GM21390 (cell line): ENCODE results near the gene GRPEL1.

Experiments
- ATAC-seq: cut with Tn5 transposase; IDR thresholded peaks from one replicate; pipeline ENCODE4 v1.9.1; 2021; ENCODE audit not compliant: unreplicated experiment

The GRPEL1 gene

GRCh38 chr4:7045961-7046921 lies 21.6 kb downstream of the GRPEL1 start:
- ATAC-seq = peak; percentile 24

- ATAC-seq = no peak
These were observed 22.3 kb downstream of the GRPEL1 start for GRCh38 chr4:7045553-7045952.

GRCh38 chr4:7044137-7044930 lies 23.5 kb downstream of the GRPEL1 start:
- no peak for ATAC-seq

- peak; percentile 14 for ATAC-seq
These were observed 24.4 kb downstream of the GRPEL1 start, which contains the start of gene TADA2B for GRCh38 chr4:7043284-7044136. Gene TADA2B, plus strand, starts transcription at chr4:7043372. Its CDS starts 208 bp downstream, at chr4:7043580.

GRCh38 chr4:7042503-7043283 lies 25.2 kb downstream of the GRPEL1 start:
- peak; percentile 78 for ATAC-seq

GRCh38 chr4:7041801-7042502 lies 25.9 kb downstream of the GRPEL1 start:
- ATAC-seq = no peak

- no peak for ATAC-seq
These were observed 26.6 kb downstream of the GRPEL1 start for GRCh38 chr4:7041246-7041645.

GRCh38 chr4:7040765-7041164 lies 27.1 kb downstream of the GRPEL1 start:
- no peak for ATAC-seq

- no peak for ATAC-seq
These were observed 30.4 kb downstream of the GRPEL1 start for GRCh38 chr4:7037425-7037824.

GRCh38 chr4:7034262-7035081 lies 33.4 kb downstream of the GRPEL1 start:
- no peak for ATAC-seq

GRCh38 chr4:7032596-7032995 lies 35.3 kb downstream of the GRPEL1 start:
- ATAC-seq = no peak

- ATAC-seq = no peak
These were observed 36.1 kb downstream of the GRPEL1 start for GRCh38 chr4:7031558-7032449.

- ATAC-seq = no peak
These were observed 37.0 kb downstream of the GRPEL1 start for GRCh38 chr4:7030856-7031255.

GRCh38 chr4:7029921-7030320 lies 37.9 kb downstream of the GRPEL1 start:
- ATAC-seq = no peak

GRCh38 chr4:7029212-7029611 lies 38.7 kb downstream of the GRPEL1 start:
- ATAC-seq = no peak

- no peak for ATAC-seq
These were observed 40.0 kb downstream of the GRPEL1 start for GRCh38 chr4:7027913-7028312.

GRCh38 chr4:7027284-7027683 lies 40.6 kb downstream of the GRPEL1 start:
- ATAC-seq = no peak

GRCh38 chr4:7026107-7026506 lies 41.8 kb downstream of the GRPEL1 start:
- ATAC-seq = no peak
